Epithelial cell of prostate (primary cell): ENCODE data around the gene ANG.

ENCODE experiments used
- DNase-seq: peaks from one replicate; pipeline ENCODE4 v3.0.0-alpha.2; 2011; ENCODE audit warnings: low read depth, low spot score
- H3K27ac ChIP-seq: fragments of 450-650 bp; 2 replicates; pipeline ENCODE4 v1.5.1; 2017; ENCODE audit warnings: mild to moderate bottlenecking

The ANG gene

GRCh38 chr14:20671597-20672283, 16.8 kb upstream of the ANG start:
- H3K27ac ChIP-seq, result no peak overlapping the region
- no peak for DNase-seq

DNA sequence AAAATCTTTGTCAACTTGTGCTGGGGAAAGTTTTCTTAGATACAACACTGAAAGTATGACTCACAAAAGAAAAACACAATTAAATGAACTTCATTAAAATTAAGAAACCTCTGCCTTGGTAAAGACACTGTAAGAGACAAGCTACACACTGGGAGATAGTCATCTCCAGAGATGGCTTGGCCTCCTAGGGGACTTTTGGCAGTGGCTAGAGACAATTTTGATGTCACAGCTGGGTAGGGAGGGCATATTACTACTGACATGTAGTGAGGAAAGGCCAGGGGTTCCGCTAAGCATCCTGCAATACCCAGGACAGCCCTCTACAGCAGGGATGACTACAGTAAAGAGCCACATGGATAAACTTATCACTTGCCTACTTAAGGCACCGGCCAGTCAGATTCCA, 12.9 kb upstream of the ANG start:
- no peak for DNase-seq

DNA sequence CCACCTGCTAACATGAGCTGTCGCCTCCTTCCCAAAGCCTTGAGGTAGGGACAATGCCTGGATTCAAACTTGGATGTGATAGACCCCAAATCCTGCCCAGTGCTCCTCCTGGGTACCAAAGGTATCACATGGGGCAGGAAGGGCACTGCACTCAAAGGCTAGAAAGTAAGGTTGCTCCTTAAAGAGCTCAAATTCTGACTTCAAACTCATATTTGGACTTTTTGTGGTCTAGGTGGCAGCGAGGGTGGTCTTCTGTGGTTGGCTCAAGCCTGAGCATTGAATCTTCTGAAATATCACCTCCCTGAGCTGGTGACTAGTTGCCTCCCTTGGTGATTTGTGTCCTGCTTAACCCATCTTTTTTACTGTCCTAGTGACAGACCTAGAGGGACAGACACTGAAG, 12.5 kb upstream of the ANG start:
- DNase-seq, result no peak
- no peak overlapping the region for H3K27ac ChIP-seq

More for the DNA sequence above, 12.9 kb upstream of the ANG start:
- H3K27ac ChIP-seq, result no peak overlapping the region

DNA sequence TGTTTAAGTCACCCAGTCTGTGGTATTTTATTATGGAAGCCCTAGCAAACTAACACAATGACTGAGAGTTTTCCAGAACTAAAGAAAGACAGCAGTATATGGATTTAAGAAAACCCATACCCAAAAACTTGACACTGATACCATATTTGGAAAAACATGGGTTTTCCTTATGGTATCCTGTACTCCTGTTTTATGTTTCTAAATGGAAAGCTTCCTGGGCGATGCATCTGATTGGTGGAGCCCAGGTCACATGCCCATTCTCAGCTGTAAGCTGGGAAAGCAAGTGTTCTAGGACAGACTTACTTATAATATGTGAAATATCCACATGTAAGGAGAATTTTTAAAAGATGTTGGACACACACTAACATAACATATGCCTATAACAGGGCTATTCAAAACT, 8.7 kb upstream of the ANG start:
- no peak overlapping the region for H3K27ac ChIP-seq
- no peak for DNase-seq

- no peak overlapping the region for H3K27ac ChIP-seq
- no peak for DNase-seq
These were observed 8.2 kb upstream of the ANG start for GRCh38 chr14:20680363-20680762.

- H3K27ac ChIP-seq, result peak overlapping the region; percentile 98
- no peak for DNase-seq
These were observed 7.7 kb upstream of the ANG start for GRCh38 chr14:20680843-20681347.

- DNase-seq, result no peak
- H3K27ac ChIP-seq, result peak overlapping the region; percentile 98
These were observed 7.0 kb upstream of the ANG start for GRCh38 chr14:20681348-20682126.

- H3K27ac ChIP-seq, result peak overlapping the region; percentile 98
- DNase-seq, result no peak
These were observed 6.5 kb upstream of the ANG start for GRCh38 chr14:20682127-20682434.

DNA sequence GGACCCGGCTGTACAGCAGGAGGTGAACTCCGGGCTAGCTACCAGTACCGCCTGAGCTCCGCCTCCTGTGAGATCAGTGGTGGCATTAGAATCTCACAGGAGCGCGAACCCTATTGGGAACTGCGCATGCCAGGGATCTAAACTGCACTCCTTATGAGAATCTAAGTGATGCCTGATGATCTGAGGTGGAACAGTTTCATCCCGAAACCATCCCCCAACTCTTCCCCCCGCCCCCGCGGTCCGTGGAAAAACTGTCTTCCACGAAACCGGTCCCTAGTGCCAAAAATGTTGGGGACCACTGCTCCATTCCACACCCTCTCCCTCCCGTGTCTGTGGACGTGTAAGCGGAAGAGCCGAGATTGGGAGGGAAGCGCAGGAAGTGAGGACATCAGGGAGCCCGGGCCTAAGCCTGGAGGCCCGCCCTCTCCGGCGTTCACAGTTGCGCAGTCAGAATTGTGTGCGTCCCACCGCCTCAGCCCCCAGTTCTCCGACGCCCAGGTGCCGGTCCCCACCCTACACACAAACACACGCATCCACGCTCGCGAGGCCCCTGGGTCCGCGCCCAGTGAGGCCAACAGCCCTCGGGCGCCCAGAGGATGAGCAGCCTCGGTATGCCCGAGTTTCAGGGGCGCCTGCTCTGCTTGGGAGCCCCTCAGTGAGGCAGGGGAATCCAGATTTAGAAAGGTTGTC, 6.0 kb upstream of the ANG start:
- no peak for DNase-seq
- peak overlapping the region; percentile 98 for H3K27ac ChIP-seq

GRCh38 chr14:20683125-20683890, 5.3 kb upstream of the ANG start:
- DNase-seq, result no peak
- H3K27ac ChIP-seq, result peak overlapping the region; percentile 98

GRCh38 chr14:20683891-20684661, 4.5 kb upstream of the ANG start, which contains the start of gene RNASE4:
TSS of gene RNASE4 (plus strand) at chr14:20684560. CDS start at chr14:20699372, 14,812 bp downstream.
- peak within 1 kb of the TSS; percentile 98 for H3K27ac ChIP-seq
- no peak for DNase-seq

GRCh38 chr14:20684662-20685456, 3.7 kb upstream of the ANG start:
- peak overlapping the region; percentile 98 for H3K27ac ChIP-seq
- no peak for DNase-seq

DNA sequence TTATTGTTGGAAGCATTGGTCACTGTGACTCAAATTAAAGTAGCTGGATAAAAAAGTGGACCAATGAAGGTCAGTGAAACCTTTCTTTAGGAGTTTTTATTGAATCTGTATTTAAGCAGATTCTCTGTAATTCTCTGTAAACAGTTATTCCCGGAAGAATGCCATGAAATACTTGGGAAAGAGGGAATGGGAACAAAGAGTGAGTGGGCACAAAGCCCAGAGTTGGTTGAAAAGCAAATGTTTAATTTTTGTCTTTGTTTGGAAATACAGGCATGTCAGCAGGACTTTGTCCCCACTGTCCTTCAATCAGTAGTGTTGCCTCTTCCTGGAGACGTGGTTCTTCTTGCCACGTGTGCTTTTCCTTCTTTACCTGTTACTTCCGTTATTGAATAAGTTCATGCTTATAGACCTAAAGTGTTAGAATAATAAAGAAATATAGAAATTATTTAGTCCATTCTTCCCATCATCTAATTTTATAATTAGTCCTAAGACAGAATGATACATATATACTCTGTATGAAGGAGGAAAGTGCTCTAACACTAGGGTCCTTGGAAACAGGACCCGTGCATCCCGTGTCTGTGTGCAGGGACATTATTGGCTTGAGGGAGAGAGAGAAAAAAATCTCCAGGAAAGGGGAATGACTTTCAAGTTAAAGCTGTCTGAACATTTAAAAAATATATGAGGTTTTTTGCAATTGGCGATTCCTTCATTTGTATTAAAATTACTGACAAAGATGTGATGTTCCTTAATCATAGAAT, 2.0 kb upstream of the ANG start:
- H3K27ac ChIP-seq, result no peak overlapping the region
- no peak for DNase-seq

GRCh38 chr14:20687362-20688166, 1.0 kb upstream of the ANG start:
- H3K27ac ChIP-seq, result no peak overlapping the region
- DNase-seq, result no peak

GRCh38 chr14:20690848-20691640, 2.5 kb downstream of the ANG start:
- no peak overlapping the region for H3K27ac ChIP-seq
- DNase-seq, result no peak

GRCh38 chr14:20692116-20692751, 3.7 kb downstream of the ANG start:
- no peak for DNase-seq

More at GRCh38 chr14:20692116-20692751, 3.7 kb downstream of the ANG start:
- H3K27ac ChIP-seq, result no peak overlapping the region
